NCI-H446 (cell line): ENCODE measurements around the gene DEPP1.

Source experiments
- DNase-seq, 2 experiments: peaks; one replicate each; lab custom pipeline; 2025; lab: John Stamatoyannopoulos, UW

DEPP1 gene

GRCh38 chr10:44954042-44954441 lies 24.6 kb downstream of the DEPP1 start:
- no peak for DNase-seq

GRCh38 chr10:44952779-44953231 lies 25.8 kb downstream of the DEPP1 start:
- DNase-seq = no peak

GRCh38 chr10:44951576-44952226 lies 26.9 kb downstream of the DEPP1 start:
- no peak for DNase-seq

GRCh38 chr10:44950326-44951225 lies 28.0 kb downstream of the DEPP1 start:
- no peak for DNase-seq

GRCh38 chr10:44949915-44950314 lies 28.7 kb downstream of the DEPP1 start:
- DNase-seq = no peak

- no peak for DNase-seq
Observed at GRCh38 chr10:44949127-44949802, 29.3 kb downstream of the DEPP1 start.

- DNase-seq = no peak
Observed at GRCh38 chr10:44948642-44949041, 30.0 kb downstream of the DEPP1 start.

- DNase-seq = no peak
Observed at GRCh38 chr10:44947371-44948152, 31.0 kb downstream of the DEPP1 start.

- DNase-seq = no peak
Observed at GRCh38 chr10:44946205-44946604, 32.4 kb downstream of the DEPP1 start.

- no peak for DNase-seq
Observed at GRCh38 chr10:44944354-44944753, 34.3 kb downstream of the DEPP1 start.

- DNase-seq = no peak
Observed at GRCh38 chr10:44939691-44940401, 38.8 kb downstream of the DEPP1 start.

- DNase-seq = no peak
Observed at GRCh38 chr10:44938956-44939355, 39.7 kb downstream of the DEPP1 start.

- DNase-seq = no peak
Observed at GRCh38 chr10:44937196-44938005, 41.2 kb downstream of the DEPP1 start.

- no peak for DNase-seq
Observed at GRCh38 chr10:44936314-44936975, 42.2 kb downstream of the DEPP1 start.

- no peak for DNase-seq
Observed at GRCh38 chr10:44935966-44936295, 42.7 kb downstream of the DEPP1 start.

- DNase-seq = no peak
Observed at GRCh38 chr10:44935201-44935965, 43.2 kb downstream of the DEPP1 start.

- DNase-seq = no peak
Observed at GRCh38 chr10:44934416-44935200, 44.0 kb downstream of the DEPP1 start.
